ENCODE data around the gene RNF17.

DNA sequence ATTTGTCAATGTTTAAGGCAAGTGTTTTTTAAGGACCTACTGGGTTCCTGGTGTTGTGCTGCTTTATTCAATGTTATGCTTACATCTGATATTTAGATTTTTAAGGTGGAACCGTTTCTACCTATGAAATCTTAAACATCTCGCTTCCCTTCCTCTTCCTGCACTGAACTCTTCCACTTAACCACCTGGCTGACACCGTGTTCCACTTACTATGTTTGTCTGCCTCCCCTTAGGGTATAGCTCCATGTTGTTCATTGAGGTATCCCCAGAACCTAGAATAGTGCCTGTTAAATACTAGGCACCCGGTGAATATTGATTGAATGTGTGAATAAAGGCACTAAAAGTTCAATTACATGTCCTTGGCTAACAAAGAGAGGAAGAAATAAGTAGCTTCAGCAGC is 104.9 kb downstream of the RNF17 start:
- no peak for TF ChIP-seq SUZ12 (IDR thresholded peaks at IDR 0.05; ENCODE audit: extremely low read depth, insufficient read depth, insufficient read length)
- TF ChIP-seq YY1 (IDR thresholded peaks at IDR 0.05; ENCODE audit: insufficient read depth, insufficient read length), result no peak
